Bronchial epithelial cell (primary cell): ENCODE data around the gene UNC5A. TPM values are rescaled to one million over a fixed set of nuclear protein-coding genes. Genes with fewer than 3 reads are reported as not detected.

Experiments
- DNase-seq: peaks from one replicate; pipeline ENCODE4 v3.0.0-alpha.2; 2010; ENCODE audit warnings: low read depth
- FAIRE-seq: peaks from 2 replicates; lab custom pipeline; 2011; peaks lifted over from hg19 to GRCh38; lab: Jason Lieb, UNC
- H3K27me3 ChIP-seq: 2 replicates; pipeline ENCODE4 v1.5.1; 2011; ENCODE audit warnings: low read length; ENCODE audit not compliant: control insufficient read depth, insufficient read depth
- H3K36me3 ChIP-seq: 2 replicates; pipeline ENCODE4 v1.5.1; 2011; ENCODE audit warnings: low read length; ENCODE audit not compliant: control insufficient read depth, insufficient read depth
- H3K4me3 ChIP-seq: 2 replicates; pipeline ENCODE4 v1.5.1; 2011; ENCODE audit warnings: mild to moderate bottlenecking, low read depth, low read length, control low read depth
- total RNA-seq: library from RNA; depleted of rRNA; stranded (reverse); fragments of >200 nt; gene quantifications from 2 replicates; pipeline ENCODE4 v1.2.1, GENCODE V29; 2014
- TF ChIP-seq, protein P1 (sequence below): IDR thresholded peaks from 2 replicates; pipeline ENCODE4 v1.5.1; 2011; ENCODE audit warnings: mild to moderate bottlenecking, moderate library complexity, low read length, control low read depth, inconsistent platforms; ENCODE audit not compliant: insufficient read depth, severe bottlenecking

Gene UNC5A
- total RNA-seq, 1 donor from 2014 or later: not detected

DNA sequence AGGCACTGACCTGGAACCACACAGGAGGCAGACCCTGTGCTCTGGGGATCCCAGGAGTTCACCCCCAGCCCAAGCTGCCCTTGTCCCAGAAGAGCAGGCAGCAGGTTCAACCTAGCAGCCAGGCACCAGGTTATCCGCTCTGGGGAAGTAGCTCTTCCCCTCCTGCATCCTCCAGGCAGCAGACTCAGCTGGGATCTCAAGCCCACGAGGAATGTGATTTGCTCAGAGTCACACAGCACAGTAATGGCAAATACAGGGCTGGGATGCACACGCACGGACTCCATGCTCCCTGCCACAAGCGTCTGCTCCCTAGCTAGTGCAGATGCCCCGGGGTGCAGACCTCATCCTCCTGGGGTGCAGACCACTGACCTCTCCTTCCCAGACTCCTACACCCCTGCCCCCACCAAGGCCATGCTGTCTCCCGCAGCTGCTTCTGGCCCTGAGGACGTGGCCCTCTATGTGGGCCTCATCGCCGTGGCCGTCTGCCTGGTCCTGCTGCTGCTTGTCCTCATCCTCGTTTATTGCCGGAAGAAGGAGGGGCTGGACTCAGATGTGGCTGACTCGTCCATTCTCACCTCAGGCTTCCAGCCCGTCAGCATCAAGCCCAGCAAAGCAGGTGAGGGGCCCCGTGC, 63.3 kb downstream of the UNC5A start:
- TF ChIP-seq, protein P1, sequence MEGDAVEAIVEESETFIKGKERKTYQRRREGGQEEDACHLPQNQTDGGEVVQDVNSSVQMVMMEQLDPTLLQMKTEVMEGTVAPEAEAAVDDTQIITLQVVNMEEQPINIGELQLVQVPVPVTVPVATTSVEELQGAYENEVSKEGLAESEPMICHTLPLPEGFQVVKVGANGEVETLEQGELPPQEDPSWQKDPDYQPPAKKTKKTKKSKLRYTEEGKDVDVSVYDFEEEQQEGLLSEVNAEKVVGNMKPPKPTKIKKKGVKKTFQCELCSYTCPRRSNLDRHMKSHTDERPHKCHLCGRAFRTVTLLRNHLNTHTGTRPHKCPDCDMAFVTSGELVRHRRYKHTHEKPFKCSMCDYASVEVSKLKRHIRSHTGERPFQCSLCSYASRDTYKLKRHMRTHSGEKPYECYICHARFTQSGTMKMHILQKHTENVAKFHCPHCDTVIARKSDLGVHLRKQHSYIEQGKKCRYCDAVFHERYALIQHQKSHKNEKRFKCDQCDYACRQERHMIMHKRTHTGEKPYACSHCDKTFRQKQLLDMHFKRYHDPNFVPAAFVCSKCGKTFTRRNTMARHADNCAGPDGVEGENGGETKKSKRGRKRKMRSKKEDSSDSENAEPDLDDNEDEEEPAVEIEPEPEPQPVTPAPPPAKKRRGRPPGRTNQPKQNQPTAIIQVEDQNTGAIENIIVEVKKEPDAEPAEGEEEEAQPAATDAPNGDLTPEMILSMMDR: no peak
- peaks cover 12% of the 10 kb centered on the region for H3K27me3 ChIP-seq
- H3K36me3 ChIP-seq: no peaks in the 10 kb centered on the region
- DNase-seq (no peak), FAIRE-seq (no peak)
- no peak overlapping the region for H3K4me3 ChIP-seq

DNA sequence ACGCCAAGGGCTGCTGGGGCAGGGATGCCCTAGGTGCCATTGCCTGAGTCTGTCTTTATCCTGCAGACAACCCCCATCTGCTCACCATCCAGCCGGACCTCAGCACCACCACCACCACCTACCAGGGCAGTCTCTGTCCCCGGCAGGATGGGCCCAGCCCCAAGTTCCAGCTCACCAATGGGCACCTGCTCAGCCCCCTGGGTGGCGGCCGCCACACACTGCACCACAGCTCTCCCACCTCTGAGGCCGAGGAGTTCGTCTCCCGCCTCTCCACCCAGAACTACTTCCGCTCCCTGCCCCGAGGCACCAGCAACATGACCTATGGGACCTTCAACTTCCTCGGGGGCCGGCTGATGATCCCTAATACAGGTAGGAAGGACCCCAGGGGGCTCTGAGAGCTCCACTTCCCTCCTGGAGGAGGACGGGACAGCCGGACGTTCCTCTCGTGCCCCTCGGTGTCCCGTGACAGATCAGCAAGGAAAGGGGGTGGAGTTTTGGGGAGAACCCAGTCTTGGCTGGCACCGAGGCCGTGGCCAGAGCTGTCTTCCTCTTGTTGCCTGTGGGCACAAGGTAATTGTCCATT, 63.9 kb downstream of the UNC5A start:
- Histone ChIP-seq H3K27me3 (peaks cover 12% of the 10 kb centered on the region), H3K4me3 (no peak overlapping the region), H3K36me3 (no peaks in the 10 kb centered on the region)
- DNase-seq (no peak), FAIRE-seq (no peak)
- TF ChIP-seq, protein P1: no peak

DNA sequence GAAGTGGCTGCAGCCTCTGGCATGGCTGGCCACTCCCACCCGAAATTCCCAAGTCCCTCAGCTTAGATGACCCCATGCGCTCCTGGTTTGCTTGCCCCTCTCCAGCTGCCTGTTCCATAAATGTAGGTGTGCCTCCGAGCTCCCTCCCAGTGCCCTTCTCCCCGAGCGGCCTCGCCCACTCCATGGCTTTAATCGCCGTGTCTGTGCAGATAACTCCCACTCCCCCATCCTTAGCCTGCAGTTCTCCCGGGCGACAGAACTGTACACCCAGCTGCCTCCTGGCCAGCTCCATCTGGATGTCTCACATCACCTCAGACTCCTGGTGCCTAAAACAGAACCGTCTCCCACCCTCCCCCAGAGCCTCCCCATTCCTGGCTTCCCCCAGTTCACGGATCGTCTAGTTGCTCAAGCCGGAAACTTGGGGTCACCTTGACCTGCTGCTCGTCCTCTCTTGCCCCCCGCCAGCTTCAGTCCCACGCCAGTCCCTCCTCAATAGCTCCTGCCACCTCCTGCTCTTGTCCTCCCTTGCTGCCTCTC, 64.7 kb downstream of the UNC5A start:
- FAIRE-seq: no peak
- no peak for DNase-seq

DNA sequence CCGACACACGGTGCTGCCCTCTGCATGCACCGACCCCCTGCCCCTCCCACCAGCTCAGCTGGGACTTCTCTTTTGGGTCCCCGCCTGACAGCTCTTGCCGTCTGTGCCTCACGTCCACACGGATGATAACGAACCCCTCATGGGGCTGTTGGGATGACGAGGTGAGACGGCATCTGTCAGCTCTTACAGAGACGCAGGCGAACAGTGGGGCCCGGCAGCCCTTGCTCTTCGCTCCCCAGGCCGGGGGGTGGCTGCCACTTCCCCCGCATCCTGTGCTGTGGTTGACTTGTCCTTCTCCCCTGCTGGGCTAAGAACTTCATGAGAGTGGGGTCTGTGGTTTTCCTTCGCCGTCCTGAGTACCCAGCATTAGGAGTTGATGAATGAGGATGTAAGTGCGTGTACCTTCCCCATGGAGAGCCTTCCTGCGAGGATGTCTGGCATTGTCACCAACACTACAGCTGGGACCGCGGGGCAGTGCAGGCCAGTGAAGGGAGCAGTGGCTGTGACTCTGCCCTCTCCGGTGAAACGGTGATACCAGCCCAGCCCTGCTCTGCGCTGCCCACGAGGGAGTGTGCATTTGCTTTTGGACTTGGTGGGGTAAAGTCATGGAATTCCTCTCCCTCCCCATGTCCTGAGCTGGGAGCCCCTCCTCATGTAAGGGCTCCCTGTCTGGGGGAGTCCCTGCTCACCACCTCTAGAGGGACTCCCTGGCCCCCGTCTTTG, 65.6 kb downstream of the UNC5A start:
- H3K36me3 ChIP-seq: no peaks in the 10 kb centered on the region
- no peak for FAIRE-seq
- H3K27me3 ChIP-seq: peaks cover 12% of the 10 kb centered on the region
- H3K4me3 ChIP-seq: no peak overlapping the region
- no peak for DNase-seq
- TF ChIP-seq, protein P1: no peak

More for the DNA sequence above, 64.7 kb downstream of the UNC5A start:
- TF ChIP-seq, protein P1: no peak
- Histone ChIP-seq H3K4me3 (no peak overlapping the region), H3K27me3 (peaks cover 12% of the 10 kb centered on the region), H3K36me3 (no peaks in the 10 kb centered on the region)

DNA sequence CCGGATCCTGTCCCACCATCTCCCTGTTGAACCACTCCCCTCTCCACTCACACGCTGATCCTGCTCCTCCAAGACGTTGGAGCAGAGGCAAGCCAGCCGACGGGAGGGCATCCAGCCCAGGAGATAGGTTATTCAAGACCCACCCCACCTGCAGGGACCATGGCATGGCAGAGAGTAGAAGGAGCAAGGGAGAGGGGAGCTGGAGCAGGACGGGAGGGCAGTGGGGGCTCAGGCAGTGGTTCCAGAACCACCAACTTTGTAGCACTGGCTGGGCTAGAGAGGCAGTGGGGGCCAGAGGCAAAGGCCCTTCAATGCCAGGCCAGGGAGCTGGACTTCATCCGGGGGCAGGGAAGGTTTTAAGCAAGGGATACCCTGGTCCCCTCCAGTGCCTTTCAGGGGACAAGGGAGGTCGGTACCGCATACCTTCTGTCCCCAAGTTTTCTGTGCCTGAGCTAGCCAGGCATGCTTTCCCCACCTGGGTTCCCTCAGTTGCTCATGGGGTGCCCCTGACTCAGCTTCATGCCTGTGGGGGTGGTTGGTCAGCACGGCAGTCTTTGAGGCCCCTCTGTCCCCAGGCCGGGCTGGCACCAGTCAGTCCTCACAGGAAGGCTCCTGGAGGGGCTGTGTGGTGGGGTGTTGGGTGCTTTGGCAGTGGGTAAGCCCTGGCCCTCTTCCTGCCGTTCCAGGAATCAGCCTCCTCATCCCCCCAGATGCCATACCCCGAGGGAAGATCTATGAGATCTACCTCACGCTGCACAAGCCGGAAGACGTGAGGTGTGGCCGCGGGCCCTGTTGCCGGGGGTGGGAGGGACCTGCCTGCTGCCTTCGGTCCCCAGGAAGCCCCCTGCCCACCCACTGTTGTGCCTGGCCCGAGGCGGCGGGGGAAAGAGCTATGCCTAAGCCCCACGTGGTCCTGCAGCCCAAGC, 66.4 kb downstream of the UNC5A start:
- DNase-seq: no peak
- FAIRE-seq: no peak
- Histone ChIP-seq H3K27me3 (peaks cover 12% of the 10 kb centered on the region), H3K4me3 (no peak overlapping the region), H3K36me3 (no peaks in the 10 kb centered on the region)
- TF ChIP-seq, protein P1: no peak
